ENCODE results near the gene MUSTN1.

MUSTN1 gene

GRCh38 chr3:52843881-52844280 is 9.1 kb upstream of the MUSTN1 start:
- H3K9me3 ChIP-seq (ENCODE audit: insufficient read depth, low read depth, low read length), result no peaks in the 10 kb centered on the region
- no peak overlapping the region for H3K18ac ChIP-seq (ENCODE audit: low read length)
- H3K14ac ChIP-seq (ENCODE audit: low read length), result no peak overlapping the region
- H3K9ac ChIP-seq (ENCODE audit: low read length), result no peak overlapping the region
- H2AK5ac ChIP-seq (ENCODE audit: low read length), result no peak overlapping the region
- H3K23ac ChIP-seq (ENCODE audit: low read length), result no peak overlapping the region
- no peaks in the 10 kb centered on the region for H3K4me1 ChIP-seq (ENCODE audit: control insufficient read depth in 1 of 2, insufficient read depth in 2 of 2, low read length in 2 of 2)
- no peak overlapping the region for H4K8ac ChIP-seq (ENCODE audit: low read depth, low read length)
- no peaks in the 10 kb centered on the region for H3K79me2 ChIP-seq (ENCODE audit: control insufficient read depth, insufficient read depth, low read length, poor library complexity)
- H2BK5ac ChIP-seq (ENCODE audit: low read depth, low read length, poor library complexity), result no peak overlapping the region
- H3K4me2 ChIP-seq (ENCODE audit: low read length), result no peak overlapping the region
- H3K4ac ChIP-seq (ENCODE audit: low read depth, low read length), result no peak overlapping the region
- no peak overlapping the region for H3K4me3 ChIP-seq (ENCODE audit: low read depth, low read length)
- peaks cover 2 to 9% of the 10 kb centered on the region in 2 experiments for H3K36me3 ChIP-seq (ENCODE audit: control insufficient read depth in 1 of 2, insufficient read depth in 2 of 2, low read length in 2 of 2)
- no peak overlapping the region for H3K27ac ChIP-seq (ENCODE audit: low read depth, low read length)
- H3K27me3 ChIP-seq (ENCODE audit: insufficient read depth, low read length), result no peaks in the 10 kb centered on the region
- no peaks in the 10 kb centered on the region for H3K79me1 ChIP-seq (ENCODE audit: low read length)
- H4K12ac ChIP-seq (ENCODE audit: low read depth, low read length), result no peak overlapping the region
- no peak overlapping the region for H2AFZ ChIP-seq (ENCODE audit: insufficient read depth, low read length, poor library complexity)
- no peak overlapping the region for H2BK12ac ChIP-seq (ENCODE audit: low read length)
- no CpG with 5 or more reads among the region's 2 CpGs for WGBS (ENCODE audit: extremely low coverage, insufficient coverage, insufficient read length)
- no peak overlapping the region for H4K91ac ChIP-seq (ENCODE audit: low read depth, low read length)
- H2BK120ac ChIP-seq (ENCODE audit: insufficient read depth, low read length, poor library complexity), result no peak overlapping the region
- no peak for DNase-seq

GRCh38 chr3:52843108-52843865 is 8.5 kb upstream of the MUSTN1 start:
- H4K91ac ChIP-seq (ENCODE audit: low read depth, low read length), result no peak overlapping the region
- H2AK5ac ChIP-seq (ENCODE audit: low read length), result no peak overlapping the region
- H3K23ac ChIP-seq (ENCODE audit: low read length), result no peak overlapping the region
- no peak overlapping the region for H4K12ac ChIP-seq (ENCODE audit: low read depth, low read length)
- H3K9me3 ChIP-seq (ENCODE audit: insufficient read depth, low read depth, low read length), result no peaks in the 10 kb centered on the region
- no peaks in the 10 kb centered on the region for H3K4me1 ChIP-seq (ENCODE audit: control insufficient read depth in 1 of 2, insufficient read depth in 2 of 2, low read length in 2 of 2)
- no peak overlapping the region for H3K9ac ChIP-seq (ENCODE audit: low read length)
- H3K27ac ChIP-seq (ENCODE audit: low read depth, low read length), result no peak overlapping the region
- no peaks in the 10 kb centered on the region for H3K27me3 ChIP-seq (ENCODE audit: insufficient read depth, low read length)
- H3K14ac ChIP-seq (ENCODE audit: low read length), result no peak overlapping the region
- H3K18ac ChIP-seq (ENCODE audit: low read length), result no peak overlapping the region
- WGBS (ENCODE audit: extremely low coverage, insufficient coverage, insufficient read length), result no CpG with 5 or more reads among the region's 20 CpGs
- no peak overlapping the region for H2BK120ac ChIP-seq (ENCODE audit: insufficient read depth, low read length, poor library complexity)
- H4K8ac ChIP-seq (ENCODE audit: low read depth, low read length), result no peak overlapping the region
- no peak overlapping the region for H2AFZ ChIP-seq (ENCODE audit: insufficient read depth, low read length, poor library complexity)
- H3K4me3 ChIP-seq (ENCODE audit: low read depth, low read length), result no peak overlapping the region
- H3K79me1 ChIP-seq (ENCODE audit: low read length), result no peaks in the 10 kb centered on the region
- H3K79me2 ChIP-seq (ENCODE audit: control insufficient read depth, insufficient read depth, low read length, poor library complexity), result no peaks in the 10 kb centered on the region
- H3K4me2 ChIP-seq (ENCODE audit: low read length), result no peak overlapping the region
- no peak overlapping the region for H2BK5ac ChIP-seq (ENCODE audit: low read depth, low read length, poor library complexity)
- H2BK12ac ChIP-seq (ENCODE audit: low read length), result no peak overlapping the region
- peaks cover 2 to 9% of the 10 kb centered on the region in 2 experiments for H3K36me3 ChIP-seq (ENCODE audit: control insufficient read depth in 1 of 2, insufficient read depth in 2 of 2, low read length in 2 of 2)
- DNase-seq, result peak; percentile 75 to 85
- H3K4ac ChIP-seq (ENCODE audit: low read depth, low read length), result no peak overlapping the region

DNA sequence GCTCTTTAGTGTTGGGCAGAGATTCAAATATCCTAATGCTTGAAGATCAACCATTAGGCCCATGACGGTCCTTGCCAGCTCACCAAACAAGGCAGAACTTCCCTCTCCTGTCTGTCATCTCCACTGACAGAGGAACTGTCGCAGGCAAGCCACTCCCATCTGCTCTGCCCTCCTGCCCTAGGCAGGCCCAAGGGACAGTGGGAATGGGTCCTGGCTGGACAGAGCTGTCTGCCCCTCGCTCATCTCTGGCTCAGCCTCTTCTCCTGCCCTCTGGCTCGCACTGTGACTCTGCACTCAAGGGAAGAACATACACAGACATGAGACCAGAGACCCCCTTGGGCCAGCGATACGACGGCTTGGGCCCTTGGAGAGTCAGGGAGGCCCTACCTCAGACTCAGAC is 7.6 kb upstream of the MUSTN1 start:
- Histone ChIP-seq H3K9me3 (ENCODE audit: insufficient read depth, low read depth, low read length) (no peaks in the 10 kb centered on the region), H3K36me3 (ENCODE audit: control insufficient read depth in 1 of 2, insufficient read depth in 2 of 2, low read length in 2 of 2) (peaks cover 2 to 11% of the 10 kb centered on the region in 2 experiments), H3K4ac (ENCODE audit: low read depth, low read length) (no peak overlapping the region), H4K8ac (ENCODE audit: low read depth, low read length) (no peak overlapping the region), H4K12ac (ENCODE audit: low read depth, low read length) (no peak overlapping the region), H2BK12ac (ENCODE audit: low read length) (no peak overlapping the region), H3K4me1 (ENCODE audit: control insufficient read depth in 1 of 2, insufficient read depth in 2 of 2, low read length in 2 of 2) (no peaks in the 10 kb centered on the region), H3K4me3 (ENCODE audit: low read depth, low read length) (no peak overlapping the region), H3K27ac (ENCODE audit: low read depth, low read length) (no peak overlapping the region), H3K27me3 (ENCODE audit: insufficient read depth, low read length) (no peaks in the 10 kb centered on the region), H3K14ac (ENCODE audit: low read length) (no peak overlapping the region), H3K79me1 (ENCODE audit: low read length) (no peaks in the 10 kb centered on the region), H3K4me2 (ENCODE audit: low read length) (no peak overlapping the region), H3K9ac (ENCODE audit: low read length) (no peak overlapping the region), H2AFZ (ENCODE audit: insufficient read depth, low read length, poor library complexity) (no peak overlapping the region), H2BK5ac (ENCODE audit: low read depth, low read length, poor library complexity) (no peak overlapping the region), H3K23ac (ENCODE audit: low read length) (no peak overlapping the region), H2AK5ac (ENCODE audit: low read length) (no peak overlapping the region), H3K18ac (ENCODE audit: low read length) (no peak overlapping the region), H2BK120ac (ENCODE audit: insufficient read depth, low read length, poor library complexity) (no peak overlapping the region), H4K91ac (ENCODE audit: low read depth, low read length) (no peak overlapping the region), H3K79me2 (ENCODE audit: control insufficient read depth, insufficient read depth, low read length, poor library complexity) (no peaks in the 10 kb centered on the region)
- DNase-seq, result peak in 1 of 2 donors; percentile 48
- WGBS (ENCODE audit: extremely low coverage, insufficient coverage, insufficient read length), result no CpG with 5 or more reads among the region's 7 CpGs

- no CpG with 5 or more reads among the region's 12 CpGs for WGBS (ENCODE audit: extremely low coverage, insufficient coverage, insufficient read length)
- H3K23ac ChIP-seq (ENCODE audit: low read length), result no peak overlapping the region
These were observed 7.1 kb upstream of the MUSTN1 start for GRCh38 chr3:52841981-52842340.

More at GRCh38 chr3:52841981-52842340, 7.1 kb upstream of the MUSTN1 start:
- H3K36me3 ChIP-seq (ENCODE audit: control insufficient read depth in 1 of 2, insufficient read depth in 2 of 2, low read length in 2 of 2), result peaks cover 2 to 8% of the 10 kb centered on the region in 2 experiments
- no peak overlapping the region for H3K9ac ChIP-seq (ENCODE audit: low read length)
- H3K4me3 ChIP-seq (ENCODE audit: low read depth, low read length), result no peak overlapping the region
- H3K27me3 ChIP-seq (ENCODE audit: insufficient read depth, low read length), result no peaks in the 10 kb centered on the region
- no peak overlapping the region for H3K4ac ChIP-seq (ENCODE audit: low read depth, low read length)
- no peak overlapping the region for H2AK5ac ChIP-seq (ENCODE audit: low read length)
- H4K91ac ChIP-seq (ENCODE audit: low read depth, low read length), result no peak overlapping the region
- H4K12ac ChIP-seq (ENCODE audit: low read depth, low read length), result no peak overlapping the region
- H2BK12ac ChIP-seq (ENCODE audit: low read length), result no peak overlapping the region
- no peak overlapping the region for H4K8ac ChIP-seq (ENCODE audit: low read depth, low read length)
- H3K14ac ChIP-seq (ENCODE audit: low read length), result no peak overlapping the region
- H3K79me2 ChIP-seq (ENCODE audit: control insufficient read depth, insufficient read depth, low read length, poor library complexity), result no peaks in the 10 kb centered on the region
- H3K79me1 ChIP-seq (ENCODE audit: low read length), result no peaks in the 10 kb centered on the region
- no peak overlapping the region for H3K27ac ChIP-seq (ENCODE audit: low read depth, low read length)
- no peak overlapping the region for H2BK5ac ChIP-seq (ENCODE audit: low read depth, low read length, poor library complexity)
- H3K18ac ChIP-seq (ENCODE audit: low read length), result no peak overlapping the region
- no peaks in the 10 kb centered on the region for H3K4me1 ChIP-seq (ENCODE audit: control insufficient read depth in 1 of 2, insufficient read depth in 2 of 2, low read length in 2 of 2)
- no peak overlapping the region for H3K4me2 ChIP-seq (ENCODE audit: low read length)
- no peaks in the 10 kb centered on the region for H3K9me3 ChIP-seq (ENCODE audit: insufficient read depth, low read depth, low read length)
- no peak overlapping the region for H2BK120ac ChIP-seq (ENCODE audit: insufficient read depth, low read length, poor library complexity)
- no peak overlapping the region for H2AFZ ChIP-seq (ENCODE audit: insufficient read depth, low read length, poor library complexity)
- DNase-seq, result peak in 1 of 2 donors; percentile 23
